SU-DHL-6 (cell line): Measurements from ENCODE around the gene ATF7IP.
A peak's percentile ranks its signal among the peaks of the same experiment; 100 is the strongest.

Source experiments
- H2AFZ ChIP-seq: fragments of 200-600 bp; sonication (generic); 2 replicates; pipeline ENCODE4 v1.6.1; 2014; ENCODE audit warnings: low read depth, mild to moderate bottlenecking, moderate library complexity, mixed read lengths, antibody characterized with exemption, low read length; ENCODE audit not compliant: severe bottlenecking
- H3F3A ChIP-seq: fragments of 200-600 bp; shearing (Covaris generic); 2 replicates; pipeline ENCODE4 v1.6.0; 2016; ENCODE audit warnings: antibody characterized with exemption, mild to moderate bottlenecking; ENCODE audit not compliant: insufficient read depth
- H3K27ac ChIP-seq: fragments of 200-600 bp; sonication (generic); 2 replicates; pipeline ENCODE4 v1.5.1; 2016; ENCODE audit warnings: low read depth, mild to moderate bottlenecking, low read length, moderate library complexity, mixed read lengths
- H3K27me3 ChIP-seq: fragments of 200-600 bp; sonication (generic), shearing (Covaris generic); 2 replicates; pipeline ENCODE4 v1.6.0; 2014; ENCODE audit warnings: mild to moderate bottlenecking, low read length
- H3K36me3 ChIP-seq: fragments of 200-600 bp; sonication (generic); 2 replicates; pipeline ENCODE4 v1.6.1; 2014; ENCODE audit warnings: mild to moderate bottlenecking, low read length, mixed read lengths
- H3K4me2 ChIP-seq: fragments of 300-600, 200-600 bp; shearing (Covaris generic), sonication (generic); 2 replicates; pipeline ENCODE4 v1.6.0; 2014; ENCODE audit warnings: low read length, low read depth, mild to moderate bottlenecking; ENCODE audit not compliant: poor library complexity, severe bottlenecking
- H3K4me3 ChIP-seq: fragments of 200-600 bp; sonication (generic); 2 replicates; pipeline ENCODE4 v1.5.1; 2014; ENCODE audit warnings: antibody characterized with exemption, low read length, mild to moderate bottlenecking, mixed read lengths; ENCODE audit not compliant: insufficient read depth, poor library complexity, severe bottlenecking
- H3K79me2 ChIP-seq: fragments of 200-600 bp; sonication (generic); 2 replicates; pipeline ENCODE4 v1.6.1; 2014; ENCODE audit warnings: mild to moderate bottlenecking, low read length, moderate library complexity; ENCODE audit not compliant: insufficient read depth
- H3K9ac ChIP-seq: fragments of 200-600 bp; sonication (generic); 2 replicates; pipeline ENCODE4 v1.7.0; 2014; ENCODE audit warnings: mild to moderate bottlenecking, low read length
- H3K9me2 ChIP-seq: fragments of 200-600 bp; sonication (generic); replicated peaks from 2 replicates; pipeline ENCODE4 v1.6.1; 2014; ENCODE audit warnings: low read length; ENCODE audit not compliant: insufficient read depth
- H3K9me3 ChIP-seq: fragments of 200-600 bp; sonication (generic); 2 replicates; pipeline ENCODE4 v1.6.1; 2014; ENCODE audit warnings: low read length, mixed read lengths; ENCODE audit not compliant: insufficient read depth
- H4K20me1 ChIP-seq: fragments of 200-600 bp; sonication (generic); 2 replicates; pipeline ENCODE4 v1.6.1; 2014; ENCODE audit warnings: low read depth, mild to moderate bottlenecking, antibody characterized with exemption, low read length, moderate library complexity, mixed read lengths
- CTCF ChIP-seq: fragments of 200-600 bp; sonication (generic); IDR thresholded peaks from one replicate; pipeline ENCODE4 v1.5.1; 2017; ENCODE audit warnings: antibody characterized with exemption, mild to moderate bottlenecking, low read length, moderate library complexity; ENCODE audit not compliant: insufficient read depth, poor library complexity, severe bottlenecking
- EZH2phosphoT487 ChIP-seq: fragments of 200-600 bp; sonication (generic), shearing (Covaris generic); conservative IDR thresholded peaks from 2 replicates; pipeline ENCODE4 v1.6.1; 2018; ENCODE audit warnings: mild to moderate bottlenecking, antibody characterized with exemption, low read length, moderate library complexity, mixed read lengths

The ATF7IP gene

DNA sequence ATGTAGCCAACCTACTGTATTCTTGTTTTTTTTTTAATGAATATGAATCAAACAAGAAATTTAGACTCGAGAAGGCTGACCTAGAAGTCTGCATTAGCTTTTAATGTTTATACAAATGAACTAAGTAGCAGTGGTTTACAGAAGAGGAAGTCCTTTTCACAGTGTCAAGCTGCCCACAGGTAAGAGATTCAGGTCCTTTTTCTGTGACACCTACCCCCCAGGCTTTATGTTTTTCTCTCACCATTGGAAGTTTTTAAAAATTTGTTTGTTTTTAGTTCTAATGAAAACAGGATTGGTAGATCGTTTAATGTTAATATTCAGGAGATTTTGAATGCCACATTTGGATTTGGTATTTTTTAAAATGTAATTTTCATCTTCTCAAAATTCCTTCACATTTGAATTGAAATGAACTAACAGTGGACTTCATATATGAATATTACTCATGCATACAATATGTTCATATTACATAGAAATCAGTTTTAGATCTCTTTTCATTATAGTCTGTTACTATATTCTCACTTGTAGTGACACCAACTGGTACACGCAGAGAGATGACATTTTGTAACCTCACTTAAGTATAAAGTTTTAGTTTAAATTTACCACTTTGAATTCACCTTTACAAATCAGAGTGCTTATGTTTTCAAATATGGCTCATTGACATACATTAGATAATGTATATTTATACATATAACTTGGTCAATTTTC lies 29.7 kb downstream of the ATF7IP start:
- Histone ChIP-seq H3K36me3 (peaks cover 12% of the 10 kb centered on the region; the same call in 1 of the 2 replicates), H3K4me2 (peak overlapping the region; percentile 97), H3K79me2 (peaks cover 99% of the 10 kb centered on the region), H3K27me3 (no peaks in the 10 kb centered on the region), H3K27ac (peak overlapping the region; percentile 95), H3K9ac (peak overlapping the region; percentile 48), H2AFZ (no peak overlapping the region), H3K4me3 (peak overlapping the region; percentile 44), H4K20me1 (no peaks in the 10 kb centered on the region), H3K9me2 (no peaks in the 10 kb centered on the region), H3F3A (peaks cover 48% of the 10 kb centered on the region), H3K9me3 (no peaks in the 10 kb centered on the region)
- no peak for TF ChIP-seq CTCF
- TF ChIP-seq EZH2phosphoT487: no peak

DNA sequence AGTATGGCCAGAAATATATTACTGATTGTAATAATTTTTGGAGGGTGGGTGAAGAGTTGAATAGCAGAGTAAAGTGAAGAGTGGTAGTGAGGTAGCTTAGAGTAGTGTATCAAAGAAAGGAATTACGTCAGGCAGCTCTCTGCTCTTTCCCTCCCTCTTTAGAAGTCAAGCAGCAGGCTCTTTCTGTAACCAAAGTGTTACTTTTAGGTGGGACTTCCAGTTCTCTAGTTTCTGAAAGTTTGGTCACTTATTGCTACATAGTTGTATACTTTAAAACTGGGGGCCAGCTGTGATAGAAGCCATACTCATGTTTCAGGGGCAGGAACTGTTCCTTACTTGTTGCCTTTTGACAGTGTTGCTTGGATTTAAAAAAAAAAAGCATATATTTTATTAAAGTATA lies 30.6 kb downstream of the ATF7IP start:
- H3K27me3 ChIP-seq: no peaks in the 10 kb centered on the region
- H4K20me1 ChIP-seq: no peaks in the 10 kb centered on the region
- H3K4me2 ChIP-seq: peak overlapping the region; percentile 97
- peak overlapping the region; percentile 95; the same call in 1 of the 2 replicates for H3K27ac ChIP-seq
- peaks cover 12% of the 10 kb centered on the region; the same call in 1 of the 2 replicates for H3K36me3 ChIP-seq
- H3K4me3 ChIP-seq: no peak overlapping the region
- H3F3A ChIP-seq: peaks cover 40% of the 10 kb centered on the region
- no peaks in the 10 kb centered on the region for H3K9me3 ChIP-seq
- H3K9ac ChIP-seq: no peak overlapping the region
- no peak overlapping the region for H2AFZ ChIP-seq
- peaks cover 99% of the 10 kb centered on the region for H3K79me2 ChIP-seq
- TF ChIP-seq CTCF (no peak), EZH2phosphoT487 (no peak)
- no peaks in the 10 kb centered on the region for H3K9me2 ChIP-seq

- TF ChIP-seq EZH2phosphoT487 (no peak), CTCF (no peak)
- H3F3A ChIP-seq: peaks cover 12% of the 10 kb centered on the region
- H2AFZ ChIP-seq: no peak overlapping the region
- no peak overlapping the region for H3K9ac ChIP-seq
- no peaks in the 10 kb centered on the region for H3K9me3 ChIP-seq
- H3K4me3 ChIP-seq: no peak overlapping the region
- H3K27ac ChIP-seq: no peak overlapping the region
- no peaks in the 10 kb centered on the region for H3K27me3 ChIP-seq
- peaks cover 9% of the 10 kb centered on the region; the same call in 1 of the 2 replicates for H3K36me3 ChIP-seq
- peak overlapping the region; percentile 28 for H3K4me2 ChIP-seq
- H3K79me2 ChIP-seq: peaks cover 99% of the 10 kb centered on the region
- H3K9me2 ChIP-seq: no peaks in the 10 kb centered on the region
- H4K20me1 ChIP-seq: no peaks in the 10 kb centered on the region
Observed at GRCh38 chr12:14399871-14400270, 34.4 kb downstream of the ATF7IP start.
